Breast epithelium (tissue), 4 donors: Measurements from ENCODE around the gene ULBP2. TPM values are rescaled to one million over a fixed set of nuclear protein-coding genes. Genes with fewer than 3 reads are reported as not detected.
"Not testable (repeated sequence)": the region's sequence is repeated elsewhere in the genome, so short reads cannot be mapped to it uniquely, and the experiment has no call there.

Source experiments
- DNase-seq, 2 donors: peaks; one replicate each; pipeline ENCODE4 v3.0.0-alpha.2; 2019; ENCODE audit warnings: low spot score in 2 of 2
- H3K27ac ChIP-seq, 2 donors: fragments of 200-600 bp; sonication (generic) in 1 of 2; one replicate each; pipeline ENCODE4 v1.5.1; 2016 to 2019; ENCODE audit warnings: mild to moderate bottlenecking in 1 of 2
- H3K27me3 ChIP-seq, 2 donors: fragments of 200-600 bp; sonication (generic) in 1 of 2; one replicate each; pipeline versions ENCODE4 v1.5.1 to v1.6.0; 2017 to 2019; ENCODE audit warnings: control low read depth in 1 of 2, mild to moderate bottlenecking in 1 of 2
- H3K36me3 ChIP-seq: fragments of 200-600 bp; one replicate; pipeline ENCODE4 v1.5.1; 2019
- H3K4me1 ChIP-seq, 2 donors: fragments of 200-600 bp; sonication (generic); one replicate each; pipeline ENCODE4 v1.5.1; 2016 to 2019; ENCODE audit warnings: control low read depth in 1 of 2
- H3K4me3 ChIP-seq, 3 donors: fragments of 200-600 bp; sonication (generic); 1 replicate in 2 of 3; 2 replicates in 1 of 3; pipeline ENCODE4 v1.5.1; 2016 to 2019; ENCODE audit warnings: mild to moderate bottlenecking in 3 of 3, moderate library complexity in 2 of 3
- H3K9me3 ChIP-seq, 2 donors: fragments of 200-600 bp; sonication (generic) in 1 of 2; one replicate each; pipeline ENCODE4 v1.5.1; 2016 to 2019; ENCODE audit warnings: control low read depth in 1 of 2
- CTCF ChIP-seq, 3 donors: fragments of 450-650 bp; IDR thresholded peaks; one replicate each; pipeline ENCODE4 v1.5.1; 2016 to 2017; ENCODE audit warnings: antibody characterized with exemption in 3 of 3, mild to moderate bottlenecking in 3 of 3, moderate library complexity in 3 of 3
- POLR2A ChIP-seq: fragments of 450-650 bp; IDR thresholded peaks from one replicate; pipeline ENCODE4 v1.6.1; 2016; ENCODE audit warnings: antibody characterized with exemption, mild to moderate bottlenecking, moderate library complexity
- POLR2AphosphoS5 ChIP-seq, 3 donors: sonication (generic); formaldehyde crosslinking; IDR thresholded peaks; one replicate each; pipeline ENCODE4 v1.6.1; 2017; ENCODE audit warnings: antibody characterized with exemption in 3 of 3
- intact Hi-C: fragments of 100-400 bp; cut with DNase I; formaldehyde crosslinking; loops from one replicate; pipeline ENCODE4 v1.15.1; 2023; ENCODE audit warnings: low total_unique reads
- total RNA-seq, 3 donors: library from RNA; depleted of rRNA; stranded (reverse); fragments of >200 nt; gene quantifications; one replicate each; pipeline ENCODE4 v1.1.0, GENCODE V29; 2016

ULBP2 gene
- total RNA-seq, 3 donors from 2014 or later, result 0.88 to 1.3 TPM; not detected in 1

GRCh38 chr6:149917679-149918078 is 24.1 kb upstream of the ULBP2 start:
- Histone ChIP-seq H3K27me3 (no peaks in the 10 kb centered on the region), H3K4me1 (no peaks in the 10 kb centered on the region), H3K36me3 (no peaks in the 10 kb centered on the region), H3K9me3 (no peaks in the 10 kb centered on the region), H3K4me3 (no peak overlapping the region), H3K27ac (no peak overlapping the region)
- TF ChIP-seq POLR2A, result no peak
- no peak for TF ChIP-seq CTCF (IDR thresholded peaks at IDR 0.05)
- TF ChIP-seq POLR2AphosphoS5 (IDR thresholded peaks at IDR 0.05), result no peak
- no peak for DNase-seq
- intact Hi-C loops, result no loop called here

GRCh38 chr6:149918151-149918905 is 23.5 kb upstream of the ULBP2 start:
- no peak overlapping the region for H3K4me3 ChIP-seq
- no peaks in the 10 kb centered on the region for H3K4me1 ChIP-seq
- DNase-seq, result no peak
- H3K27me3 ChIP-seq, result no peaks in the 10 kb centered on the region
- H3K27ac ChIP-seq, result no peak overlapping the region
- H3K9me3 ChIP-seq, result no peaks in the 10 kb centered on the region
- no peaks in the 10 kb centered on the region for H3K36me3 ChIP-seq
- no peak for TF ChIP-seq POLR2AphosphoS5 (IDR thresholded peaks at IDR 0.05)
- no peak for TF ChIP-seq POLR2A
- no peak for TF ChIP-seq CTCF (IDR thresholded peaks at IDR 0.05)
- intact Hi-C loops, result no loop called here

GRCh38 chr6:149919126-149919833 is 22.5 kb upstream of the ULBP2 start:
- H3K4me1 ChIP-seq, H3K4me3 ChIP-seq, H3K27ac ChIP-seq, H3K36me3 ChIP-seq, H3K9me3 ChIP-seq, DNase-seq, H3K27me3 ChIP-seq, intact Hi-C loops: not testable (repeated sequence)

- no peak overlapping the region for H3K4me3 ChIP-seq
- intact Hi-C loops, result no loop called here
- H3K27me3 ChIP-seq, result no peaks in the 10 kb centered on the region
- H3K9me3 ChIP-seq, result no peaks in the 10 kb centered on the region
- H3K27ac ChIP-seq, result no peak overlapping the region
- no peak for DNase-seq
- TF ChIP-seq POLR2AphosphoS5 (IDR thresholded peaks at IDR 0.05) (no peak), CTCF (IDR thresholded peaks at IDR 0.05) (no peak), POLR2A (no peak)
- no peaks in the 10 kb centered on the region for H3K4me1 ChIP-seq
- no peaks in the 10 kb centered on the region for H3K36me3 ChIP-seq
Measured at GRCh38 chr6:149919834-149920225, 22.0 kb upstream of the ULBP2 start.

GRCh38 chr6:149921361-149921760 is 20.5 kb upstream of the ULBP2 start:
- Histone ChIP-seq H3K27ac (no peak overlapping the region), H3K9me3 (no peaks in the 10 kb centered on the region), H3K36me3 (no peaks in the 10 kb centered on the region), H3K27me3 (no peaks in the 10 kb centered on the region), H3K4me1 (peaks cover 0 to 4% of the 10 kb centered on the region in 2 donors), H3K4me3 (no peak overlapping the region)
- no peak for DNase-seq
- no peak for TF ChIP-seq CTCF (IDR thresholded peaks at IDR 0.05)
- intact Hi-C loops, result no loop called here

GRCh38 chr6:149922091-149922490 is 19.7 kb upstream of the ULBP2 start:
- H3K27me3 ChIP-seq, H3K27ac ChIP-seq, DNase-seq, H3K4me1 ChIP-seq, H3K9me3 ChIP-seq, H3K36me3 ChIP-seq, intact Hi-C loops: not testable (repeated sequence)
- H3K4me3 ChIP-seq, result peak overlapping the region in 1 of 3 donors; percentile 79
